Measurements from ENCODE around the gene C1orf53.

DNA sequence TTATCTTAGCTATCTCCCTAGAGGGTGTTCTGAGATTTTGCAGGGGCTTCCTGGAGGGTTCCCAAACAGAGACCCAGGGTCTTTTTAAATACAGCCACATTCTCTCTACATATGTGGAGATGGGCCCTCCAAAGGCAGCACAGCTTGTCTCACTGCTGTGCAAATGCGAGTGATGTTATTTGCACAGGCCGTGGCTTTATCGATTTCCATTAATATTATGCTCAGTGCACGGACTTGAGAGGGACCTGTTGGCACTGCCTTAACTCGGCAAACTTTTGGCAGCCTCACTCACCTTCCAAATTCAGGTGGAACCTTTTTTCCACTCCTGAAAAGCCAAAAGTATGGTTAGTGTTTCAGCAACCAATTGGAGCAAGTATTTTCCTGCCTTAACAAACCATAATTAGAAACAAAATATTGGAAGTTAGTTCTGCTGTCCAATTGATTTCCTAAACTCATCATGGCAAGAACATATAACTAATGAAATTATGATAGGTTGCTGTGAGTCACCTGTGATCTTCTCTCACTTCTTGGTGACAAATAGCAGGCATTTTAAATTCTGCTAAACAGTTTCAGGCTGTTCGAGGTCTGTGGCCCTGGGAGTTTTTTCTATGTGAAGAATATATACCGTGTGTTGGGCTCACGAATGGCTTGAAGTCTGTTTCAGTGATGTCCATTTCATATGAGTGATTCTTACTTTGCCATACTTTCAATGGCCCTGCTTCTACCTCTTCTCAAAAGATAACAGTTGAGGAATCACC is 25.7 kb downstream of the C1orf53 start:
- TF ChIP-seq, protein P1, sequence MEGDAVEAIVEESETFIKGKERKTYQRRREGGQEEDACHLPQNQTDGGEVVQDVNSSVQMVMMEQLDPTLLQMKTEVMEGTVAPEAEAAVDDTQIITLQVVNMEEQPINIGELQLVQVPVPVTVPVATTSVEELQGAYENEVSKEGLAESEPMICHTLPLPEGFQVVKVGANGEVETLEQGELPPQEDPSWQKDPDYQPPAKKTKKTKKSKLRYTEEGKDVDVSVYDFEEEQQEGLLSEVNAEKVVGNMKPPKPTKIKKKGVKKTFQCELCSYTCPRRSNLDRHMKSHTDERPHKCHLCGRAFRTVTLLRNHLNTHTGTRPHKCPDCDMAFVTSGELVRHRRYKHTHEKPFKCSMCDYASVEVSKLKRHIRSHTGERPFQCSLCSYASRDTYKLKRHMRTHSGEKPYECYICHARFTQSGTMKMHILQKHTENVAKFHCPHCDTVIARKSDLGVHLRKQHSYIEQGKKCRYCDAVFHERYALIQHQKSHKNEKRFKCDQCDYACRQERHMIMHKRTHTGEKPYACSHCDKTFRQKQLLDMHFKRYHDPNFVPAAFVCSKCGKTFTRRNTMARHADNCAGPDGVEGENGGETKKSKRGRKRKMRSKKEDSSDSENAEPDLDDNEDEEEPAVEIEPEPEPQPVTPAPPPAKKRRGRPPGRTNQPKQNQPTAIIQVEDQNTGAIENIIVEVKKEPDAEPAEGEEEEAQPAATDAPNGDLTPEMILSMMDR (tag by site-specific recombination; IDR thresholded peaks at IDR 0.05), result no peak
- TF ChIP-seq ZNF133 (tag by site-specific recombination; IDR thresholded peaks at IDR 0.05) (no peak), ZSCAN16 (tag by site-specific recombination; IDR thresholded peaks at IDR 0.05) (no peak), TSHZ1 (tag by site-specific recombination; IDR thresholded peaks at IDR 0.05; ENCODE audit: borderline replicate concordance) (no peak), ZBTB1 (tag by site-specific recombination; IDR thresholded peaks at IDR 0.05) (no peak), ZNF433 (tag by site-specific recombination; IDR thresholded peaks at IDR 0.05; ENCODE audit: low read depth) (no peak), ZFP41 (tag by site-specific recombination; IDR thresholded peaks at IDR 0.05; ENCODE audit: borderline replicate concordance) (no peak), ZFP3 (tag by site-specific recombination; IDR thresholded peaks at IDR 0.05; ENCODE audit: low read depth) (no peak), PATZ1 (tag by site-specific recombination; IDR thresholded peaks at IDR 0.05) (no peak), PRDM4 (tag by site-specific recombination; IDR thresholded peaks at IDR 0.05) (no peak), ZNF37A (tag by site-specific recombination; IDR thresholded peaks at IDR 0.05) (no peak)
- TF ChIP-seq, protein P2, sequence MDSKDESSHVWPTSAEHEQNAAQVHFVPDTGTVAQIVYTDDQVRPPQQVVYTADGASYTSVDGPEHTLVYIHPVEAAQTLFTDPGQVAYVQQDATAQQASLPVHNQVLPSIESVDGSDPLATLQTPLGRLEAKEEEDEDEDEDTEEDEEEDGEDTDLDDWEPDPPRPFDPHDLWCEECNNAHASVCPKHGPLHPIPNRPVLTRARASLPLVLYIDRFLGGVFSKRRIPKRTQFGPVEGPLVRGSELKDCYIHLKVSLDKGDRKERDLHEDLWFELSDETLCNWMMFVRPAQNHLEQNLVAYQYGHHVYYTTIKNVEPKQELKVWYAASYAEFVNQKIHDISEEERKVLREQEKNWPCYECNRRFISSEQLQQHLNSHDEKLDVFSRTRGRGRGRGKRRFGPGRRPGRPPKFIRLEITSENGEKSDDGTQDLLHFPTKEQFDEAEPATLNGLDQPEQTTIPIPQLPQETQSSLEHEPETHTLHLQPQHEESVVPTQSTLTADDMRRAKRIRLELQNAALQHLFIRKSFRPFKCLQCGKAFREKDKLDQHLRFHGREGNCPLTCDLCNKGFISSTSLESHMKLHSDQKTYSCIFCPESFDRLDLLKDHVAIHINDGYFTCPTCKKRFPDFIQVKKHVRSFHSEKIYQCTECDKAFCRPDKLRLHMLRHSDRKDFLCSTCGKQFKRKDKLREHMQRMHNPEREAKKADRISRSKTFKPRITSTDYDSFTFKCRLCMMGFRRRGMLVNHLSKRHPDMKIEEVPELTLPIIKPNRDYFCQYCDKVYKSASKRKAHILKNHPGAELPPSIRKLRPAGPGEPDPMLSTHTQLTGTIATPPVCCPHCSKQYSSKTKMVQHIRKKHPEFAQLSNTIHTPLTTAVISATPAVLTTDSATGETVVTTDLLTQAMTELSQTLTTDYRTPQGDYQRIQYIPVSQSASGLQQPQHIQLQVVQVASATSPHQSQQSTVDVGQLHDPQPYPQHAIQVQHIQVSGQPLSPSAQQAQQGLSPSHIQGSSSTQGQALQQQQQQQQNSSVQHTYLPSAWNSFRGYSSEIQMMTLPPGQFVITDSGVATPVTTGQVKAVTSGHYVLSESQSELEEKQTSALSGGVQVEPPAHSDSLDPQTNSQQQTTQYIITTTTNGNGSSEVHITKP (tag by site-specific recombination; IDR thresholded peaks at IDR 0.05), result no peak

Data from HEK293 (cell line).